ENCODE results near the gene DTWD1.

DNA sequence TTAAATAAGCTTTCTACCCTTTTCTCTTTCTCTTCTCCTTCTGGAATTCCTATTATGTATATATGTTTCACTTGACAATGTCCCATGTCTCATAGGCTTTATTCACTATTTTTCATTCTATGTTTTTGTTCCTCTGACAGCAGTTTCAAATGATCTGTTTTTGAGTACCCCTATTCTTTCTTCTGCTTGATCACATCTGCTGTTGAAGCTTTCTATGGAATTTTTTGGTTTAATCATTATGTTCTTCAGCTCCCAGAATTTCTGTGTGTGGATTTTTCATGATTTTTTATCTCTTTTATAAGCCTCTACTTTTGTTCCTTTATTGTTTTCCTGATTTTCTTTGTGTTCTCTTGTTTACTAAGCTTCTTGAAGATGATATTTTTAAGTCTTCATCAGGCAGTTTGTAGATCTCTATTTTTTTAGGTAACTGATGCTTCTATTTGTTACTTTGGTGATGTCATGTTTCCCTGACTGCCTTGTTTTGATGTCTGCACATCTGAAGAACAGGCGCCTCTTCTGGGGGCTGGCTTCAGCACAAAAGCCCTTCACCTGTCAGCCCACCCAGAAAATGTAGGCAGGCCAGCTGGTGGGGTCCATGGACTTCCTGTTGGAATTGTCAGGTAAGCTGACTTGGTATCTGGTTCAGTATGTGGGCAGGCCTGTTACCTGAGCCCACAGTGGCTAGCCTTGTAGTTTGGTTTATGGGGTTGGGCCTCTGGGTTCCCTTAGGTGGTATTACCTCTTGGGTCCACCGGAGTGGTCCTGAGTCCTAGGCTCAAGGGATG, 16.0 kb upstream of the DTWD1 start:
- TF ChIP-seq ESRRA (CRISPR knock-in tag; IDR thresholded peaks at IDR 0.05; ENCODE audit: low read depth): no peak
- TF ChIP-seq EZH2 (conservative IDR thresholded peaks at IDR 0.05; ENCODE audit: low read depth, low read length): no peak
- no peak for TF ChIP-seq SMC3 (IDR thresholded peaks at IDR 0.05; ENCODE audit: low read length)
- no peak for TF ChIP-seq TAF1 (CRISPR knock-in tag; IDR thresholded peaks at IDR 0.05)
- TF ChIP-seq, protein P1, sequence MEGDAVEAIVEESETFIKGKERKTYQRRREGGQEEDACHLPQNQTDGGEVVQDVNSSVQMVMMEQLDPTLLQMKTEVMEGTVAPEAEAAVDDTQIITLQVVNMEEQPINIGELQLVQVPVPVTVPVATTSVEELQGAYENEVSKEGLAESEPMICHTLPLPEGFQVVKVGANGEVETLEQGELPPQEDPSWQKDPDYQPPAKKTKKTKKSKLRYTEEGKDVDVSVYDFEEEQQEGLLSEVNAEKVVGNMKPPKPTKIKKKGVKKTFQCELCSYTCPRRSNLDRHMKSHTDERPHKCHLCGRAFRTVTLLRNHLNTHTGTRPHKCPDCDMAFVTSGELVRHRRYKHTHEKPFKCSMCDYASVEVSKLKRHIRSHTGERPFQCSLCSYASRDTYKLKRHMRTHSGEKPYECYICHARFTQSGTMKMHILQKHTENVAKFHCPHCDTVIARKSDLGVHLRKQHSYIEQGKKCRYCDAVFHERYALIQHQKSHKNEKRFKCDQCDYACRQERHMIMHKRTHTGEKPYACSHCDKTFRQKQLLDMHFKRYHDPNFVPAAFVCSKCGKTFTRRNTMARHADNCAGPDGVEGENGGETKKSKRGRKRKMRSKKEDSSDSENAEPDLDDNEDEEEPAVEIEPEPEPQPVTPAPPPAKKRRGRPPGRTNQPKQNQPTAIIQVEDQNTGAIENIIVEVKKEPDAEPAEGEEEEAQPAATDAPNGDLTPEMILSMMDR (CRISPR knock-in tag; IDR thresholded peaks at IDR 0.05): no peak
- TF ChIP-seq ZNF749 (CRISPR knock-in tag; IDR thresholded peaks at IDR 0.05; ENCODE audit: borderline replicate concordance): no peak
- no peak for TF ChIP-seq ATAD3A (CRISPR knock-in tag; IDR thresholded peaks at IDR 0.05)
- no peak for TF ChIP-seq YY1 (IDR thresholded peaks at IDR 0.05; ENCODE audit: insufficient read depth, insufficient replicate concordance, low read depth, low read length)
- TF ChIP-seq, protein P2, sequence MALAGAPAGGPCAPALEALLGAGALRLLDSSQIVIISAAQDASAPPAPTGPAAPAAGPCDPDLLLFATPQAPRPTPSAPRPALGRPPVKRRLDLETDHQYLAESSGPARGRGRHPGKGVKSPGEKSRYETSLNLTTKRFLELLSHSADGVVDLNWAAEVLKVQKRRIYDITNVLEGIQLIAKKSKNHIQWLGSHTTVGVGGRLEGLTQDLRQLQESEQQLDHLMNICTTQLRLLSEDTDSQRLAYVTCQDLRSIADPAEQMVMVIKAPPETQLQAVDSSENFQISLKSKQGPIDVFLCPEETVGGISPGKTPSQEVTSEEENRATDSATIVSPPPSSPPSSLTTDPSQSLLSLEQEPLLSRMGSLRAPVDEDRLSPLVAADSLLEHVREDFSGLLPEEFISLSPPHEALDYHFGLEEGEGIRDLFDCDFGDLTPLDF (CRISPR knock-in tag; IDR thresholded peaks at IDR 0.05): no peak
- no peak for TF ChIP-seq SRSF4 (IDR thresholded peaks at IDR 0.05; ENCODE audit: low read depth, low read length, poor library complexity, severe bottlenecking)

Measured in HepG2 (cell line).